ENCODE data around the gene CEP70.

DNA sequence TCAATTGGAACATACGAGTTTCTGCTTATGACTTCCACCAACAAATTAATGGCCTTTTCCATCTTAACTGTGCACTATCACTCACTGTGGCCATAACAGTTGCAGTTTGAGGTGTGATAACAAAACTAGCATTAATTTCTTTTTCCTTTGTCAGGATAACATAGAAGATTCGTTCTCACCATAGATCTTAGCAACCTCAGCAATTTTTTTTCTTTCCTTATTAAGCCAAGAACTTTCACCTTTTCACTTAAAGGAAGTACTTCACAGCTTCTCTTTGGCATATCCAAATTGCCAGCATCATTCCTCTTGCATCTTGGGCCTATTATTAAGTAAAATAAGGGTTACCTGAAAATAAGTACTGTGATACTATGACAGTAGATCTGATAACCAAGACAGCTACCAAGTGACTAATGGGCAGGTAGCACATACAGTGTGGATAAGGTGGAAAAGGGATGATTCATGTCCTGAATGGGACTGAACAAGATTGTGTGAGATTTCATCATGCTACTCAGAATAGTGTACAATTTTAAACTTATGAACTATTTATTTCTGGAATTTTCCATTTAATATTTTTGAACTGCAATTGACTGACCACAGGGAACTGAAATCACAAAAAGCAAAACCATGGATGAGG is 46.6 kb downstream of the CEP70 start:
- TF ChIP-seq, protein P1, sequence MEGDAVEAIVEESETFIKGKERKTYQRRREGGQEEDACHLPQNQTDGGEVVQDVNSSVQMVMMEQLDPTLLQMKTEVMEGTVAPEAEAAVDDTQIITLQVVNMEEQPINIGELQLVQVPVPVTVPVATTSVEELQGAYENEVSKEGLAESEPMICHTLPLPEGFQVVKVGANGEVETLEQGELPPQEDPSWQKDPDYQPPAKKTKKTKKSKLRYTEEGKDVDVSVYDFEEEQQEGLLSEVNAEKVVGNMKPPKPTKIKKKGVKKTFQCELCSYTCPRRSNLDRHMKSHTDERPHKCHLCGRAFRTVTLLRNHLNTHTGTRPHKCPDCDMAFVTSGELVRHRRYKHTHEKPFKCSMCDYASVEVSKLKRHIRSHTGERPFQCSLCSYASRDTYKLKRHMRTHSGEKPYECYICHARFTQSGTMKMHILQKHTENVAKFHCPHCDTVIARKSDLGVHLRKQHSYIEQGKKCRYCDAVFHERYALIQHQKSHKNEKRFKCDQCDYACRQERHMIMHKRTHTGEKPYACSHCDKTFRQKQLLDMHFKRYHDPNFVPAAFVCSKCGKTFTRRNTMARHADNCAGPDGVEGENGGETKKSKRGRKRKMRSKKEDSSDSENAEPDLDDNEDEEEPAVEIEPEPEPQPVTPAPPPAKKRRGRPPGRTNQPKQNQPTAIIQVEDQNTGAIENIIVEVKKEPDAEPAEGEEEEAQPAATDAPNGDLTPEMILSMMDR (IDR thresholded peaks at IDR 0.05): no peak
- TF ChIP-seq POLR2A (IDR thresholded peaks at IDR 0.05): no peak
